HG03457 (cell line): ENCODE results near the gene ZNF512.

ENCODE experiments used
- ATAC-seq: cut with Tn5 transposase; IDR thresholded peaks from one replicate; pipeline ENCODE4 v1.9.1; 2021; ENCODE audit warnings: moderate number of reproducible peaks; ENCODE audit not compliant: unreplicated experiment

ZNF512 gene

DNA sequence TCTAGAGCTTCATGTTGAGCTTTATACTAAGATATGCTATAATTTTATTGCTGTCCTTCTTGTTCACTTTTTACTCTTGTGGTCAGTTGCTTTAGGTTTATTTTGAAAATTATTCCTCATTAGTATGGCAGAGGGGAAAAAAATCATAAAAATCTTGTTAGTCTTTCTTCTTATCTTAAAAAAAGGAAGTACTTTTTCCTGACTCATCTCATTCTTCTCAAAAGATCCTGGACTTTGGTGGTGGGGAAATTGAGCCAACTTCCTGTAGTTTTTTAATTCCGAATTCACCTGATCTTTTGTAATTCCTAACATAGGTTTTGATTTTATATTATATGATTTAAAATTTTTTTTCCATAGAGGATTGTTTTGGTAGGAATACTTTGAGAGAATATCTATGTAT is 84.6 kb downstream of the ZNF512 start:
- ATAC-seq, result no peak

DNA sequence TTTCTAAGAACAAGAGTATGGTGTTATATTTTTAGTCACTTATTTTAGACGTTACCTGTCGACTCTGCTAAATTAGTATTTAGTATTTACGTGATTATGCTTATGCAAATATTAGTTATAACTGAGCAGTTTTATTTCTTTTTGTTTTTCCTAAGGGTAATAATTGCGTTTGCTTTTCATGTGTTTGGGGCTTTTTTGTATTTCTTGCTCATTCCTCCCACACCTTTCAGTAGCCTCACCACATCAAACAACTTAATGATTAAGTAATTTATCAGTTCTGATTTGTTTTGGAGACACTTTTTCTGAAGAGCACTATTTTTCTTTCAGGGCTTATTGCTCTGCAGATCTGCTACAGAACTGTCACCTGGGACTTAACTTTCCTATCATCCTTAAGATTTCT is 88.4 kb downstream of the ZNF512 start:
- no peak for ATAC-seq
